HepG2 (cell line): ENCODE data around the gene ANKRD39. TPM values are rescaled to one million over a fixed set of nuclear protein-coding genes. Genes with fewer than 3 reads are reported as not detected.

Source experiments
- ATAC-seq: fragments of 200-7000 bp; cut with Tn5 transposase; 3 replicates; pipeline ENCODE4 v1.9.1; 2020; ENCODE audit warnings: mild to moderate bottlenecking, moderate library complexity
- BruUV-seq: library from RNA; stranded (reverse); fragments of 400-500 nt; replicated peaks from 2 replicates; lab custom pipeline; 2021; lab: Mats Ljungman, UMichigan
- CTCF ChIA-PET: fragments of 300-600 bp; formaldehyde crosslinking; extraction: SDS; loops from one replicate; lab custom pipeline; 2021; ENCODE audit warnings: low total read pairs, inconsistent platforms, low intra/inter-chr PET ratio; lab: Yijun Ruan, JAX
- POLR2A ChIA-PET: fragments of 350-600 bp; sonication (Branson Sonifier 250); formaldehyde crosslinking; loops from one replicate; lab custom pipeline; 2020; ENCODE audit warnings: antibody characterized with exemption, inconsistent platforms; lab: Yijun Ruan, JAX
- DNase-seq: peaks from one replicate; pipeline ENCODE4 v3.0.0-alpha.2; 2015; ENCODE audit warnings: low spot score
- FAIRE-seq: peaks from 3 replicates; lab custom pipeline; 2011; peaks lifted over from hg19 to GRCh38; lab: Jason Lieb, UNC
- H2AFZ ChIP-seq: one replicate; pipeline ENCODE4 v1.6.1; 2011; ENCODE audit warnings: low read length, inconsistent platforms
- H3K27ac ChIP-seq: fragments of 300-600 bp; 3 replicates; pipeline ENCODE4 v1.8.0; 2011; ENCODE audit warnings: mixed run types, mild to moderate bottlenecking, mixed read lengths, low read length, inconsistent platforms; ENCODE audit not compliant: insufficient read depth; ENCODE audit errors: extremely low read length
- H3K27me3 ChIP-seq, 2 experiments: fragments of 200-600 bp in 1 of 2; 2 replicates in 1 of 2; 3 replicates in 1 of 2; pipeline versions ENCODE4 v1.6.0 to v1.8.0; 2011; ENCODE audit warnings: low read length in 2 of 2, mild to moderate bottlenecking in 2 of 2, moderate library complexity in 2 of 2, inconsistent platforms in 1 of 2; ENCODE audit not compliant: insufficient read depth in 2 of 2, control insufficient read depth in 1 of 2
- H3K36me3 ChIP-seq, 2 experiments: fragments of 200-600 bp in 1 of 2; replicated peaks in 1 of 2; 2 replicates in 1 of 2; 3 replicates in 1 of 2; pipeline versions ENCODE4 v1.5.1 to v1.8.0; 2011; ENCODE audit warnings: low read length in 2 of 2, inconsistent platforms in 1 of 2; ENCODE audit not compliant: insufficient read depth in 2 of 2, control insufficient read depth in 1 of 2
- H3K4me1 ChIP-seq: 2 replicates; pipeline ENCODE4 v1.5.1; 2012; ENCODE audit warnings: low read length, inconsistent platforms; ENCODE audit not compliant: insufficient read depth
- H3K4me2 ChIP-seq: 2 replicates; pipeline ENCODE4 v1.6.0; 2011; ENCODE audit warnings: low read depth, low read length, inconsistent platforms
- H3K4me3 ChIP-seq, 3 experiments: fragments of 200-600 bp in 1 of 3; sonication (generic), shearing (Covaris generic) in 1 of 3; replicated peaks in 1 of 3; 2 replicates each; pipeline ENCODE4 v1.5.1; 2011 to 2016; ENCODE audit warnings: low read length in 3 of 3, inconsistent platforms in 2 of 3, low read depth in 2 of 3, mild to moderate bottlenecking in 2 of 3, control low read depth in 1 of 3, mixed read lengths in 1 of 3; ENCODE audit not compliant: insufficient read depth in 1 of 3
- H3K79me2 ChIP-seq: one replicate; pipeline ENCODE4 v1.6.1; 2011; ENCODE audit warnings: low read length, inconsistent platforms; ENCODE audit not compliant: insufficient read depth
- H3K9ac ChIP-seq: 2 replicates; pipeline ENCODE4 v1.6.0; 2011; ENCODE audit warnings: mild to moderate bottlenecking, low read depth, low read length, inconsistent platforms; ENCODE audit not compliant: insufficient read depth
- H3K9me3 ChIP-seq: 2 replicates; pipeline ENCODE4 v1.5.1; 2012; ENCODE audit warnings: mild to moderate bottlenecking, low read length
- H4K20me1 ChIP-seq: 2 replicates; pipeline ENCODE4 v1.6.0; 2011; ENCODE audit warnings: inconsistent platforms, mild to moderate bottlenecking, low read length, moderate library complexity; ENCODE audit not compliant: insufficient read depth
- CCAR2 ChIP-seq: fragments of 200-400 bp; formaldehyde crosslinking; optimal IDR thresholded peaks from 2 replicates; pipeline ENCODE3; 2018; ENCODE audit warnings: low read depth, mild to moderate bottlenecking, low read length, moderate library complexity
- DRAP1 ChIP-seq: IDR thresholded peaks from 2 replicates; pipeline ENCODE4 v1.6.1; 2016; ENCODE audit warnings: missing genetic modification reagents, missing compliant biosample characterization
- FOXM1 ChIP-seq: sonication (generic); formaldehyde crosslinking; IDR thresholded peaks from 2 replicates; pipeline ENCODE4 v1.5.0; 2020; ENCODE audit warnings: missing genetic modification reagents
- NFYB ChIP-seq: sonication (generic); formaldehyde crosslinking; IDR thresholded peaks from 2 replicates; pipeline ENCODE4 v1.4.0; 2020; ENCODE audit warnings: missing genetic modification reagents
- NR3C1 ChIP-seq: sonication (generic); formaldehyde crosslinking; IDR thresholded peaks from 2 replicates; pipeline ENCODE4 v1.4.0; 2020; ENCODE audit warnings: missing genetic modification reagents
- SSRP1 ChIP-seq: IDR thresholded peaks from 2 replicates; pipeline ENCODE4 v1.6.1; 2016; ENCODE audit warnings: control low read depth
- TEAD2 ChIP-seq: sonication (generic); formaldehyde crosslinking; IDR thresholded peaks from 2 replicates; pipeline ENCODE4 v1.9.0; 2021; ENCODE audit warnings: missing genetic modification reagents
- ZIK1 ChIP-seq: sonication (generic); formaldehyde crosslinking; IDR thresholded peaks from 2 replicates; pipeline ENCODE4 v1.5.0; 2020; ENCODE audit warnings: mild to moderate bottlenecking, low read depth, missing genetic modification reagents, borderline replicate concordance
- ZNF251 ChIP-seq: sonication (generic); formaldehyde crosslinking; IDR thresholded peaks from 2 replicates; pipeline ENCODE4 v1.9.0; 2021; ENCODE audit warnings: mild to moderate bottlenecking, missing genetic modification reagents
- ZNF75D ChIP-seq: sonication (generic); formaldehyde crosslinking; IDR thresholded peaks from 2 replicates; pipeline ENCODE4 v1.8.1; 2023; ENCODE audit warnings: missing genetic modification reagents, mild to moderate bottlenecking, borderline replicate concordance
- WGBS: methylation state at CpG from one replicate; pipeline ENCODE4 v1.1.6; 2017; ENCODE audit warnings: low lambda C conversion rate; 5-methylcytosine and 5-hydroxymethylcytosine counted together
- in situ Hi-C: cut with HindIII; loops from 2 replicates; pipeline ENCODE4 v1.10.0; 2017; ENCODE audit warnings: low pct_unique_long_range_greater_than_20kb; ENCODE audit not compliant: extremely low pct_ligation_motif_present
- intact Hi-C: fragments of 100-400 bp; cut with micrococcal nuclease; formaldehyde crosslinking; loops from one replicate; pipeline ENCODE4 v1.10.0; 2022; ENCODE audit not compliant: unreplicated experiment
- polyA plus RNA-seq, 8 experiments: library from polyadenylated mRNA; depleted of rRNA in 3 of 8; stranded (reverse) in 7 of 8; unstranded in 1 of 8; fragments of >200 nt; fragmentation: Illumina TruSeq in 4 of 8; extraction: Trizol in 4 of 8; gene quantifications; 2 replicates each; pipeline versions ENCODE4 v1.2.1 to v1.2.3, GENCODE V29; 2011 to 2016; ENCODE audit warnings: low read depth in 4 of 8, missing spikeins in 1 of 8, mixed read lengths in 1 of 8; ENCODE audit not compliant: insufficient read depth in 1 of 8
- total RNA-seq, 5 experiments: library from RNA; depleted of rRNA; stranded (reverse); fragments of >200 nt; fragmentation: Illumina TruSeq; extraction: Trizol; gene quantifications; 2 replicates each; pipeline ENCODE4 v1.2.3, GENCODE V29; 2016; ENCODE audit warnings: low read depth in 1 of 5
- TF ChIP-seq, protein P1 (sequence below): sonication (generic); formaldehyde crosslinking; IDR thresholded peaks from 2 replicates; pipeline ENCODE4 v1.8.0; 2022; ENCODE audit warnings: missing genetic modification reagents, mild to moderate bottlenecking, borderline replicate concordance
- TF ChIP-seq, protein P2 (sequence below): sonication (generic); formaldehyde crosslinking; IDR thresholded peaks from 2 replicates; pipeline ENCODE4; 2020; ENCODE audit warnings: missing genetic modification reagents, mild to moderate bottlenecking, borderline replicate concordance
- TF ChIP-seq, protein P3 (sequence below): IDR thresholded peaks from 2 replicates; pipeline ENCODE4 v1.6.1; 2016; ENCODE audit warnings: missing compliant biosample characterization, missing genetic modification reagents, borderline replicate concordance

Gene ANKRD39
- total and polyA plus RNA-seq, 2 of the 13 experiments (the other 11 are each of a cell fraction or from before 2014, with no cell fraction given): 23.2 to 24.8 TPM

GRCh38 chr2:96898641-96899412 lies 41.0 kb upstream of the ANKRD39 start:
- in situ Hi-C loops (no loop called here), intact Hi-C loops (no loop called here)
- Histone ChIP-seq H3K4me3 (no peak overlapping the region), H4K20me1 (no peaks in the 10 kb centered on the region), H3K79me2 (no peaks in the 10 kb centered on the region), H3K27me3 (peaks cover 23 to 63% of the 10 kb centered on the region in 2 experiments), H3K4me2 (no peak overlapping the region), H3K36me3 (no peaks in the 10 kb centered on the region), H3K9ac (no peak overlapping the region), H3K9me3 (no peaks in the 10 kb centered on the region), H2AFZ (no peak overlapping the region), H3K4me1 (no peaks in the 10 kb centered on the region), H3K27ac (no peak overlapping the region)
- FAIRE-seq: no peak
- POLR2A ChIA-PET: no interaction called here
- CTCF ChIA-PET: no interaction called here
- WGBS: 17% methylated on average over 11 of the region's 11 CpGs
- BruUV-seq: no TSS peak
- DNase-seq: no peak
- no peak for TF ChIP-seq NR3C1
- TF ChIP-seq, protein P1, sequence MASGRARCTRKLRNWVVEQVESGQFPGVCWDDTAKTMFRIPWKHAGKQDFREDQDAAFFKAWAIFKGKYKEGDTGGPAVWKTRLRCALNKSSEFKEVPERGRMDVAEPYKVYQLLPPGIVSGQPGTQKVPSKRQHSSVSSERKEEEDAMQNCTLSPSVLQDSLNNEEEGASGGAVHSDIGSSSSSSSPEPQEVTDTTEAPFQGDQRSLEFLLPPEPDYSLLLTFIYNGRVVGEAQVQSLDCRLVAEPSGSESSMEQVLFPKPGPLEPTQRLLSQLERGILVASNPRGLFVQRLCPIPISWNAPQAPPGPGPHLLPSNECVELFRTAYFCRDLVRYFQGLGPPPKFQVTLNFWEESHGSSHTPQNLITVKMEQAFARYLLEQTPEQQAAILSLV: no peak
- TF ChIP-seq ZNF75D: no peak
- no peak for TF ChIP-seq SSRP1
- TF ChIP-seq ZNF251 (CRISPR knock-in tag): no peak
- no peak for TF ChIP-seq FOXM1 (CRISPR knock-in tag)
- TF ChIP-seq NFYB (CRISPR knock-in tag): no peak
- no peak for TF ChIP-seq CCAR2
- TF ChIP-seq, protein P2, sequence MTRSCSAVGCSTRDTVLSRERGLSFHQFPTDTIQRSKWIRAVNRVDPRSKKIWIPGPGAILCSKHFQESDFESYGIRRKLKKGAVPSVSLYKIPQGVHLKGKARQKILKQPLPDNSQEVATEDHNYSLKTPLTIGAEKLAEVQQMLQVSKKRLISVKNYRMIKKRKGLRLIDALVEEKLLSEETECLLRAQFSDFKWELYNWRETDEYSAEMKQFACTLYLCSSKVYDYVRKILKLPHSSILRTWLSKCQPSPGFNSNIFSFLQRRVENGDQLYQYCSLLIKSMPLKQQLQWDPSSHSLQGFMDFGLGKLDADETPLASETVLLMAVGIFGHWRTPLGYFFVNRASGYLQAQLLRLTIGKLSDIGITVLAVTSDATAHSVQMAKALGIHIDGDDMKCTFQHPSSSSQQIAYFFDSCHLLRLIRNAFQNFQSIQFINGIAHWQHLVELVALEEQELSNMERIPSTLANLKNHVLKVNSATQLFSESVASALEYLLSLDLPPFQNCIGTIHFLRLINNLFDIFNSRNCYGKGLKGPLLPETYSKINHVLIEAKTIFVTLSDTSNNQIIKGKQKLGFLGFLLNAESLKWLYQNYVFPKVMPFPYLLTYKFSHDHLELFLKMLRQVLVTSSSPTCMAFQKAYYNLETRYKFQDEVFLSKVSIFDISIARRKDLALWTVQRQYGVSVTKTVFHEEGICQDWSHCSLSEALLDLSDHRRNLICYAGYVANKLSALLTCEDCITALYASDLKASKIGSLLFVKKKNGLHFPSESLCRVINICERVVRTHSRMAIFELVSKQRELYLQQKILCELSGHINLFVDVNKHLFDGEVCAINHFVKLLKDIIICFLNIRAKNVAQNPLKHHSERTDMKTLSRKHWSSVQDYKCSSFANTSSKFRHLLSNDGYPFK (CRISPR knock-in tag): no peak
- TF ChIP-seq ZIK1: no peak
- TF ChIP-seq DRAP1 (CRISPR knock-in tag): no peak
- TF ChIP-seq, protein P3, sequence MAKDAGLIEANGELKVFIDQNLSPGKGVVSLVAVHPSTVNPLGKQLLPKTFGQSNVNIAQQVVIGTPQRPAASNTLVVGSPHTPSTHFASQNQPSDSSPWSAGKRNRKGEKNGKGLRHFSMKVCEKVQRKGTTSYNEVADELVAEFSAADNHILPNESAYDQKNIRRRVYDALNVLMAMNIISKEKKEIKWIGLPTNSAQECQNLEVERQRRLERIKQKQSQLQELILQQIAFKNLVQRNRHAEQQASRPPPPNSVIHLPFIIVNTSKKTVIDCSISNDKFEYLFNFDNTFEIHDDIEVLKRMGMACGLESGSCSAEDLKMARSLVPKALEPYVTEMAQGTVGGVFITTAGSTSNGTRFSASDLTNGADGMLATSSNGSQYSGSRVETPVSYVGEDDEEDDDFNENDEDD (CRISPR knock-in tag): no peak
- no peak for TF ChIP-seq TEAD2 (CRISPR knock-in tag)
- peak; percentile 9; the same call in 2 of the 3 replicates for ATAC-seq
